Activated T-cell treated with anti-CD3 and anti-CD28 coated beads, Interleukin-2, amount 50 U/mL, for 4 hours (primary cell): Measurements from ENCODE around the gene STRAP. TPM values are rescaled to one million over a fixed set of nuclear protein-coding genes. Genes with fewer than 3 reads are reported as not detected.

Experiments
- ATAC-seq, 2 donors: fragments of 200-7000 bp; cut with Tn5 transposase; one replicate each; pipeline ENCODE4 v1.10.0; 2021
- DNase-seq: peaks from one replicate; pipeline ENCODE4 v3.0.0-alpha.2; 2020
- H3K27me3 Mint-ChIP-seq: one replicate; pipeline ENCODE4 v1.8.0; 2021; ENCODE audit warnings: low read depth, mixed read lengths
- H3K36me3 Mint-ChIP-seq: one replicate; pipeline ENCODE4 v1.8.0; 2022; ENCODE audit warnings: mixed read lengths; ENCODE audit not compliant: insufficient read depth
- H3K4me1 Mint-ChIP-seq: one replicate; pipeline ENCODE4 v1.8.0; 2021; ENCODE audit warnings: low read depth, mixed read lengths
- H3K4me3 Mint-ChIP-seq: one replicate; pipeline ENCODE4 v1.8.0; 2021; ENCODE audit warnings: mild to moderate bottlenecking, moderate library complexity, mixed read lengths
- H3K9me3 Mint-ChIP-seq: one replicate; pipeline ENCODE4 v1.8.0; 2021; ENCODE audit warnings: mixed read lengths
- total RNA-seq, 3 donors: library from RNA; stranded (reverse); gene quantifications; one replicate each; pipeline ENCODE4 v1.2.1, GENCODE V29; 2021

The STRAP gene, protein sequence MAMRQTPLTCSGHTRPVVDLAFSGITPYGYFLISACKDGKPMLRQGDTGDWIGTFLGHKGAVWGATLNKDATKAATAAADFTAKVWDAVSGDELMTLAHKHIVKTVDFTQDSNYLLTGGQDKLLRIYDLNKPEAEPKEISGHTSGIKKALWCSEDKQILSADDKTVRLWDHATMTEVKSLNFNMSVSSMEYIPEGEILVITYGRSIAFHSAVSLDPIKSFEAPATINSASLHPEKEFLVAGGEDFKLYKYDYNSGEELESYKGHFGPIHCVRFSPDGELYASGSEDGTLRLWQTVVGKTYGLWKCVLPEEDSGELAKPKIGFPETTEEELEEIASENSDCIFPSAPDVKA
- total RNA-seq = 100 to 1,000 TPM; 209 to 233 (median 217) TPM

DNA sequence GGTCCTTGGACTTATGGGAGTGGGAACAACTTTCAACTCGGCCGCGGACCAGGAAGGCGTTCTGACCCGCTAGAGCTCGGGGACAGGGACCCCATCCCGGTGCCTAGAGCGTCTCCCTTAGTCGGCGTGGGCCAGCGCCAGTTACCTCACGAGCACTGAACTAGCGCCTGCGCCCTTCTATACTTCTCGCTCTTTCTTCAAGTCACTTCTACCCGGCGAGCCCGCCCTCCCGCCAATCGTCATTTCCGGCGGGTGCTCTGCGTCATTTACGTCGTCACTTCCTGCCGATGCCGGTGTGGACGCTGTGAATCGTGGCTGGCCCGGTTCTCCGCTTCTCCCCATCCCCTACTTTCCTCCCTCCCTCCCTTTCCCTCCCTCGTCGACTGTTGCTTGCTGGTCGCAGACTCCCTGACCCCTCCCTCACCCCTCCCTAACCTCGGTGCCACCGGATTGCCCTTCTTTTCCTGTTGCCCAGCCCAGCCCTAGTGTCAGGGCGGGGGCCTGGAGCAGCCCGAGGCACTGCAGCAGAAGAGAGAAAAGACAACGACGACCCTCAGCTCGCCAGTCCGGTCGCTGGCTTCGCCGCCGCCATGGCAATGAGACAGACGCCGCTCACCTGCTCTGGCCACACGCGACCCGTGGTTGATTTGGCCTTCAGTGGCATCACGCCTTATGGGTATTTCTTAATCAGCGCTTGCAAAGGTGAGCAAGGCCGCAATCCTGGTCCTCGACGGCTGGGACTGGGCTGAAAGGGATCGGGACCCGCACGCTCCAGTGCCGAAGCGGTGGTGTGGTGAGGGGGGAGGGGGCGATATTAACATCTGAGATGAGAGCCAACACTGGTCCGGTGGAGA is at the start of gene STRAP:
STRAP (plus strand) TSS at position 270 of the 854 bp plus-strand sequence; CDS start at position 591, 321 bp downstream.
- ATAC-seq (peak; percentile 98), DNase-seq (peak; percentile 94)
- peaks cover 48% of the 10 kb centered on the region for H3K4me1 Mint-ChIP-seq
- H3K4me3 Mint-ChIP-seq = peak within 1 kb of the TSS; percentile 99
- no peaks in the 10 kb centered on the region for H3K27me3 Mint-ChIP-seq
- no peaks in the 10 kb centered on the region for H3K9me3 Mint-ChIP-seq
- H3K36me3 Mint-ChIP-seq = peaks cover 35% of the 10 kb centered on the region

DNA sequence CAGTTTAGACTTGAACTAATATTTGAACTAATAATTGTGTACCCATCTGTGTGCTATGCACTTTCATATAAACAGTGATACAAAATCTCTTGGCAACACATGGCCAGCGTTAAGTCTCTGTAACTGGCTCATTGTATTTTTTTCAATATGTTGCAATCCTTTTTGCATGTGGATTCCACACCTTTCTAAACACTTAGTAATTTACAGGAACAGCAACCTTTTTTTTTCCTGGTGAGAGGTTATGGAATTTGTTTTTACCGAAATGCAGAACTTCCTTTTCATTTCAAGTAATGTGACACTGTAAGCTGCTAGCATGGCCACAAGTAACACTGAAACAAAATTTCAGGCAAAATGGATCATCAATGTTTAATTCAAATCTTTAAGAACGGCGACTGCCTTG is 47.6 kb upstream of the STRAP start:
- ATAC-seq (no peak), DNase-seq (no peak)
- Mint-ChIP-seq H3K4me3 (no peak overlapping the region), H3K4me1 (no peaks in the 10 kb centered on the region), H3K9me3 (no peaks in the 10 kb centered on the region), H3K36me3 (no peaks in the 10 kb centered on the region), H3K27me3 (peaks cover 2% of the 10 kb centered on the region)

DNA sequence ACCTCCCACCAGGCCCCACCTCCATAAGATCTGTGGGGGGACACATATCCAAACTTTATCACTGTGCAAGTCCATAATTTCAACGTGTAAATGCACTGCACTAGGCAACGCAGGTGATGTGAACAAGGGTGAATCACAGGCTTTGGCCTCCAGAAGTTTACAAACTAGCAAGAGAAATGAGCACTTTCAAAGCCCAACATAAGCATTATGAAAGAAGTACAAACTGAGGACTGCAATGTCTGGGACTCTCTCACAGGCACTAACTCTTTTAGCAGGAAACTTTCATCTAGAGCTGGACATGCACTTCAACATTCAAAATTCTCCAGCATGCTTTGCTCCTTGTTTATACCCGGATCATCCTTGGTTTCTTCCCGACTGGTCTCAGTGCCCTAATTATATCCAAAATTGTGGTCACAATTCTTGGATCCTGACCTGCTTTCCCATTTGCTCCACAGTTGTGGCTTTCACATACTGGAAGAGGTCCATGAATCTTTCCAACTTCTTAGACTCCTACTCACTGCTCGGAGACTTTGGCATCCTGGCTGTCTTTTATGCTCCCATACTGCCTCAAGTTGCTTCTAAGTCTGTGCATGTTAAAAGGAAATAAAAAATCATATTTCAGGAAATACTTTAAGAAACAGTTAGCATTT is 44.9 kb upstream of the STRAP start:
- Mint-ChIP-seq H3K36me3 (no peaks in the 10 kb centered on the region), H3K27me3 (peaks cover 2% of the 10 kb centered on the region), H3K9me3 (no peaks in the 10 kb centered on the region), H3K4me3 (no peak overlapping the region), H3K4me1 (no peaks in the 10 kb centered on the region)
- ATAC-seq (no peak), DNase-seq (no peak)

DNA sequence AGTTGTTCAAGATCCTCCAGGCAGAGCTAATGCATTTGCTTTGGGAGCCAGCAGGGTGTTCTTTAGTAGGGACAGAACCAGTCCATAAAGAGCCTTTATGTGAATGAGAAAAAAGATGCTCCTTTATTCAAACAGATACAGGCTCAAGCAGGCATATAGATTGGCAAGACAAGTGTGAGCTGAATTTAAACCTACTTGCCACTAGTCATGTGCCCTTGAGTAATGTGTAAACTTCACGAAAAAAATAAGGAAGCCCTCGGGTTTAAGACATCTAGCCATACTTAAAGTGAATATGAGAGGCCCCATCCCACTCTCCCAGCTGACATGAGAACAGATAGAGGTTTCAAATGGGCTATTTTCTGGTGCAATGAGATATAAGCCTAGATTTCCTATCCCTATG is 43.1 kb upstream of the STRAP start:
- no peak for ATAC-seq

DNA sequence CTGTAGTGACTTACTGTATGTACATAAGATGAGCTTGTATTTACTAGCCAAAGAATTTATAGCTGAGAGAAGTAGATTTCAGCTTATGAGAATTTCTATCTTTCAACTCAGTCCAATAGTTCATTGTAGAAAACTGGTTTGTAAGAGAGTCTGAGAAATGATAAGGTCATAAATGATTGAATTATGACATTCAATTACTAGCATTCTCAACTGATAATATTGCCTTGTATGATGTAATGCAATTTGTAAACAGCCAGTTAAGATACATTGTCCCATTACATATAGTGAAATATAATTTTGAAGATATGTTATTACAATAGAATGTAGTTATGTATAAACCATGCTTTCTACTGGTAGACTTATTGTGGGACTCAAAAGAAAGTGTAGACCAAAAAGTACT is 42.5 kb upstream of the STRAP start:
- Mint-ChIP-seq H3K27me3 (peaks cover 2% of the 10 kb centered on the region), H3K9me3 (no peaks in the 10 kb centered on the region), H3K4me3 (no peak overlapping the region), H3K4me1 (no peaks in the 10 kb centered on the region), H3K36me3 (no peaks in the 10 kb centered on the region)
- no peak for DNase-seq
- no peak for ATAC-seq

More for the DNA sequence above, 43.1 kb upstream of the STRAP start:
- no peak overlapping the region for H3K4me3 Mint-ChIP-seq
- no peaks in the 10 kb centered on the region for H3K36me3 Mint-ChIP-seq
- DNase-seq = no peak
- H3K4me1 Mint-ChIP-seq = no peaks in the 10 kb centered on the region
- H3K27me3 Mint-ChIP-seq = peaks cover 2% of the 10 kb centered on the region
- H3K9me3 Mint-ChIP-seq = no peaks in the 10 kb centered on the region

DNA sequence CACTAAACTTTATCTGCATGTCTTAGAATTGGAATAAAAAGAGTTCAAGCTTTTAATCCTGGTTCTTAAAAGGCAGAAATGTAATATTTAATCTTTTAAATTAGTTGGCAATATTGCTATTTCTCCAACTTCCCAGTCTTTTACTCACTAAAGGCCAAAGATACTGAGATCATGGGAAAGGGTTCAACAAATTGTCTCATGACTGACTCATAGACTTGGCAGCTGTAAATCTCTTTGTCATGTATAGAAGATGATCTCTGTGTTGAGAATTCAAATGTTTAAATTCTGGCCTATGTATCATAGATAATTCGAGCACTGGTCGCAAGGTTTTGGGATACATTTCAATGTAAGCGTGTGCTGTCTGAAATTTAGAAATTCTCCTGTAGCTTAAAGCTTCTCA is 40.1 kb upstream of the STRAP start:
- H3K4me3 Mint-ChIP-seq = no peak overlapping the region
- H3K36me3 Mint-ChIP-seq = no peaks in the 10 kb centered on the region
- no peak for ATAC-seq
- no peaks in the 10 kb centered on the region for H3K9me3 Mint-ChIP-seq
- no peak for DNase-seq
- peaks cover 2% of the 10 kb centered on the region for H3K27me3 Mint-ChIP-seq
- no peaks in the 10 kb centered on the region for H3K4me1 Mint-ChIP-seq

DNA sequence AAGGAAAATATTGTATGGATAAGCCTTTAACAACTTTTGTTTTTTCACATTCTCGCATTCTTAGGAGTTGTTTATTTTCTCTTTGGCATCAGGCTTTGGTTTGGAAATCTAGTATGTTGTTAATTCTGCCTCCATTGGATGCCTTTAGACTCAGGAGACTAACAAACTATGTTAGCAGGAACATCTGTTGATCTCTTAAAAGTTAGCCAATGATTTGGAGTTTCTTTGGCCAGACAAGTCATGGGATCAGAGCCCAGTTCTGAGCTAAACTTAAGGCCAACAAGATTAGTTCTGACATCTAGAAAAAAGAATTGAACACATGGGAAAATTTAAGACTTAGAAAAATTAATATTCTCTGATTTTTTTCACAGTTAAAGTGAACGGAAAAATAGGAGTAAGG is 35.3 kb upstream of the STRAP start:
- H3K36me3 Mint-ChIP-seq = no peaks in the 10 kb centered on the region
- ATAC-seq (no peak), DNase-seq (no peak)
- H3K4me1 Mint-ChIP-seq = no peaks in the 10 kb centered on the region
- peaks cover 4% of the 10 kb centered on the region for H3K27me3 Mint-ChIP-seq
- H3K9me3 Mint-ChIP-seq = no peaks in the 10 kb centered on the region
- H3K4me3 Mint-ChIP-seq = no peak overlapping the region

DNA sequence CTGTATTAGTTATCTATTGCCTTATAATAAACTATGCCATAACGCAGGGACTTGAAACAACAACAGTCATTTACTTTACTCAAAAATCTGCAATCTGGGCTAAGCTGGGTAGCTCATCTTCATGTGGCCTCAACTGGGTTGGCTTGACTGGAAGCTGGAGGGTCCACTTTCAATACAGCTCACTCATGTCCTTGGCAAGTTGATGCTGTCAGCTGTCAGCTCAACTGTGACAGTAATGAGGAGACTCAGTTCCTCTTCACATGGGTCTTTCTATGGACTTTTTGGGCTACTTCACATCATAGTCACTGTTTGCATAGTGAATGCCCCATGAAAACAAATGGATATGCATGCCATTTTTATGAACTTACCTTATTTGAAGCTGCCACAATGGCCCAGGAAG is 33.6 kb upstream of the STRAP start:
- no peaks in the 10 kb centered on the region for H3K4me1 Mint-ChIP-seq

DNA sequence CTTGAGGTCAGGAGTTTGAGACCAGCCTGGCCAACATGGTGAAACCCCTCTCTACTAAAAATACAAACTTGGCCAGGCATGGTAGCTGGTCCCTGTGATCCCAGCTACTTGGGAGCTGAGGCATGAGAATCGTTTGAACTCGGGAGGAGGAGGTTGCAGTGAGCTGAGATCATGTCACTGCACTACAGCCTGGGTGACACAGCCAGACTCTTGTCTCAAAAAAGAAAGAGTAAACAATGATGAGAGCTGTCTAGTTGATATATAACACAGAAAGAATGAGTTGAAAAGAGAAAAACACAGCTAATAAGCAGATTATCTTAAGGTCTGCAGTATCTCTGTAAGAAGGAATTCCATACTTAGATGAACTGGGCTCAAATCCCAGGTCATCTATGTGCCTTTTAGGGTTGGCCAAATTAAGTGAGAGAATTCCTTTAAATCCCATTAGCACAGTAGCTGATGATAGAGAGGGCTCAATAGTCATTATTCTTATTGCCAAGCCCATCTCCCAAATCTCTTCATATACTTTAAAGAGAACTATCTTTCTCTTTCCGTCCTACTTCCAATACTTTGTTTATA is 31.1 kb upstream of the STRAP start:
- peaks cover 4% of the 10 kb centered on the region for H3K27me3 Mint-ChIP-seq
- DNase-seq (no peak), ATAC-seq (no peak)
- no peaks in the 10 kb centered on the region for H3K36me3 Mint-ChIP-seq
- no peak overlapping the region for H3K4me3 Mint-ChIP-seq
- no peaks in the 10 kb centered on the region for H3K4me1 Mint-ChIP-seq
- no peaks in the 10 kb centered on the region for H3K9me3 Mint-ChIP-seq

More for the DNA sequence above, 33.6 kb upstream of the STRAP start:
- Mint-ChIP-seq H3K9me3 (no peaks in the 10 kb centered on the region), H3K36me3 (no peaks in the 10 kb centered on the region), H3K27me3 (peaks cover 4% of the 10 kb centered on the region), H3K4me3 (no peak overlapping the region)
- ATAC-seq (no peak), DNase-seq (no peak)

DNA sequence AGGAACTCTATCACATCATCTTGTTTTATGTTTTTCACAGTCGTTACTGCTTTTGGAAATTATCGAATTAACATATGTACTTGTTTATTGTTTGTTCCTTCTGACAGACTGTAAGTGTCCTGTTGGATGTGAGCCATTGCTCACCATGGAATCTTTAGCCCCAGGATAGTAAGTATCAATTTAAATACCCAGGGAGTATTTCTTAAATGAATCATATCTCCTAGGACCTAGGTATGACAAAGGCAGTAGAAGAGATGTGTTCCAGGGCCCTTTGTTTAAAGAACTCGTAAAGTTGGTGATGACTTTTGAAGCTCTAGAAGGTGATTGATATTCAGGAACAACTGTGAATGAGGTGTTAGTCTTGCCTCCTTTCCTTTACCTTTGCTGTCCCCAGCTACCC is 30.3 kb upstream of the STRAP start:
- Mint-ChIP-seq H3K9me3 (no peaks in the 10 kb centered on the region), H3K4me3 (no peak overlapping the region), H3K27me3 (peaks cover 4% of the 10 kb centered on the region), H3K4me1 (no peaks in the 10 kb centered on the region), H3K36me3 (no peaks in the 10 kb centered on the region)
- DNase-seq = no peak
- no peak for ATAC-seq

DNA sequence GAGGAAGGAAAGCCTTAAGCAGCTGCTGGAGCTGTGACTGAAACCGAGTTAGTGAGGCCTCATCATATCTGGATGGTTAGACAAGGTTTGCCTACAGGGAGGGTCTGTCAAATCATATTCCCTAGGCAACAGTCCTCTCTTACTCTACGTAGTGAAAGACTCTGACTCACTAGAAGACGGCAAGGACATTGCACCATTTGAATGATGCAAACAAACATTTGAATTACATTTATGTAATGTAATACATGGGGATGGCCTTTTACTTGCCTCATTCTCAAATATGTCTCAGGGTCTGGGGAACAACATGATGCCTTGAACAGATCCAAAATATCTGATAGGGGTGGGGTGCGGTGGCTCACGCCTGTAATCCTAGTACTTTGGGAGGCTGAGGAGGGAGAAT is 29.8 kb upstream of the STRAP start:
- no peak for DNase-seq
- no peak overlapping the region for H3K4me3 Mint-ChIP-seq
- peaks cover 4% of the 10 kb centered on the region for H3K27me3 Mint-ChIP-seq
- no peak for ATAC-seq
- H3K9me3 Mint-ChIP-seq = no peaks in the 10 kb centered on the region
- no peaks in the 10 kb centered on the region for H3K36me3 Mint-ChIP-seq
- no peaks in the 10 kb centered on the region for H3K4me1 Mint-ChIP-seq

DNA sequence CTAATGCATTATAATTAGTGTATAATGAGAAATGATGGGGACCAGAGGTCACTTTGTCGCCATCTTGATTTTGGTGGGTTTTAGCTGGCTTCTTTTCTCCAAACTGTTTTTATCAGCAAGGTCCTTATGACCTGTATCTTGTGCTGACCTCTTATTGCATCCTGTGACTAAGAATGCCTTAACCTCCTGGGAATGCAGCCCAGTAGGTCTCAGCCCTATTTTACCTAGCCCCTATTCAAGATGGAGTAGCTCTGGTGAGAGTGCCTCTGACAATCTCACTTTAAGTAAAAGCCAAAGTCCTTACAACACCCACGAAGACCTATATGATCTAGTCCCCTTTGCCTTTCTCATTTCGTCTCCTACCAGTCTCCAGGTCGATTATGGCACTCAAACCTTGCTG is 28.3 kb upstream of the STRAP start:
- DNase-seq (no peak), ATAC-seq (no peak)
- no peaks in the 10 kb centered on the region for H3K9me3 Mint-ChIP-seq
- H3K4me3 Mint-ChIP-seq = no peak overlapping the region
- no peaks in the 10 kb centered on the region for H3K4me1 Mint-ChIP-seq
- H3K36me3 Mint-ChIP-seq = no peaks in the 10 kb centered on the region
- peaks cover 6% of the 10 kb centered on the region for H3K27me3 Mint-ChIP-seq

DNA sequence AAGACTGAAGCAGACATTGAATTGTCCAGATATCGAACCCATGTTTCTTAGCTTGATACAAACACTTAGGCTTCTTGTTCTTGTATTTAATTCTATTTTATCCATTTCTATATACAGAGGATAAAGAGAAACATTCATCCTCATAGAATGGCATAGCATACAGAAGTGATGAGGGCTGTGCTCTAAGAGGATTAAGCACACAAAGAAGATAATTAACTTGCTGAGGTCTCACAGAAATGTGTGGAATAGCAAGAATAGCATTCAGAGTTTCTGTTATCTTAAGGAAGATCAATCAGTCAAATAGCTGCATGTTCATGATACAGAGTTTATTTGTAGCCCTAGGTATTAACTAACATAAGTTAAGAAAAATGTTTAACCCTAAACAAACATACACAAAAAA is 27.3 kb upstream of the STRAP start:
- H3K27me3 Mint-ChIP-seq = peaks cover 16% of the 10 kb centered on the region
- ATAC-seq (no peak), DNase-seq (no peak)
- no peaks in the 10 kb centered on the region for H3K36me3 Mint-ChIP-seq
- no peaks in the 10 kb centered on the region for H3K4me1 Mint-ChIP-seq
- H3K9me3 Mint-ChIP-seq = no peaks in the 10 kb centered on the region
- H3K4me3 Mint-ChIP-seq = no peak overlapping the region

DNA sequence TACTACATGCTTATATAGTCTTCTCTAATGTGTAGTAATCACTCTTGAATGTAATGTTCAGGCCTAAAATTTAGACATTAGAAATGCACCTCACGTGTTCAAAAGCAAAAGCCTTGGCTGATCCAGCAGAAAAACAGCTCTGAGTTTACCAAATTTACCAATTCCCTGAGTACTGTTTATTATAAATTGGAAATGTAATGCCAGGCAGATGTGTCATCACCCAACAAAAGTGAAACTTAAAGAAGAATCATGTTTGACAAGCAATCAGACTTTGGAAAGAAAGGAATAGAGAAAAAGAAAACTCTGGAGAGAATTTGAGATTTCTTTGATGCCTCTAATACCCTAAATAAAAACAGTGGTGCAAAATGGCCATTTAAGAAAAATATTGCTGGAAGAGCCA is 26.5 kb upstream of the STRAP start:
- ATAC-seq (no peak), DNase-seq (no peak)
- peaks cover 17% of the 10 kb centered on the region for H3K27me3 Mint-ChIP-seq
- H3K9me3 Mint-ChIP-seq = no peaks in the 10 kb centered on the region
- H3K4me3 Mint-ChIP-seq = no peak overlapping the region
- no peaks in the 10 kb centered on the region for H3K4me1 Mint-ChIP-seq
- H3K36me3 Mint-ChIP-seq = no peaks in the 10 kb centered on the region
